T-helper 2 cell treated with Interferon-gamma antibody and Interleukin-4, amounts not matched to agents 100 ng/mL and 5 ng/mL, for 36 hours (primary cell): ENCODE measurements around the gene CDK7. TPM values are rescaled to one million over a fixed set of nuclear protein-coding genes. Genes with fewer than 3 reads are reported as not detected.

Experiments
- intact Hi-C: fragments of 100-400 bp; cut with micrococcal nuclease; formaldehyde crosslinking; loops from one replicate; pipeline ENCODE4 v1.15.1; 2023
- total RNA-seq: library from RNA; stranded (reverse); gene quantifications from 2 replicates; pipeline ENCODE4 v1.2.3, GENCODE V29; 2022

The CDK7 gene
- total RNA-seq, 1 donor from 2014 or later = 27.7 TPM

DNA sequence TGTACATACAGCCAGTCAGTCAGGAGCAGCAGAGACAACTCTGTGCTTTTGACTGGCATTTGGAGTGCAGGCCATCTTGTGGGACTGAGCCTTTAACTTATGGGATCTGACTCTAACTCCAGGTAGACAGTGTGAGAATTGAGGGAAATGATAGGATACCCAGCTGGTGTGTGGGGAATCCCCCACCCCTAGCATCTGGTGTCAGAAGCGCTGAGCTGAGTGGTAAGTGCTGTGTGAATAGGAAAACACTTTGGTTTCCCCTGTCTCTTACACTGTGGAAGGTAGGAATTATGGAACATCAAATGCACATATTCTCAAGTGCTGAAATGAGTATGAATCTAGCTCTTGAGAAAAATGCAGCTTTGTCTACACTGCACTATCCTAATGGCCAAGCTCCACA lies 54.0 kb downstream of the CDK7 start:
- intact Hi-C loops = no loop called here

DNA sequence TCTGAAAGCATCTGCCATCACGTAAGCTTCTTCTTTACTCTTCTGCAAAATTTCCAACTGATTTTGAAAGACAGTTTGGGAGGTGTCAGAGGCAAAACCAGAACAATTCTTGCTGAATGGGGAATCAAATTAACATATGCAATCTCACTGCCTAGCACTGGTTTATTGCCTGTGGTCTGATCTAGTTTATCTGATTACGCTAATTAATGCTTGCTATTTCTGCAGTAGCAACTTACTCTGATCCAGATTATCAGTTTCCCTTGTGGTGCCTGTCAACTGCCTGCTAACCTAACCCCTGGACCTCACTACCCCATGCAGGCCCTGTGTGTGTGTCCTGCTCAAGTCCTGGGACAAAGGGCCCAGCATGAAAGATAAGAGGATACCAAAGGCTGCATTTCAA lies 57.6 kb downstream of the CDK7 start:
- intact Hi-C loops = no loop called here

DNA sequence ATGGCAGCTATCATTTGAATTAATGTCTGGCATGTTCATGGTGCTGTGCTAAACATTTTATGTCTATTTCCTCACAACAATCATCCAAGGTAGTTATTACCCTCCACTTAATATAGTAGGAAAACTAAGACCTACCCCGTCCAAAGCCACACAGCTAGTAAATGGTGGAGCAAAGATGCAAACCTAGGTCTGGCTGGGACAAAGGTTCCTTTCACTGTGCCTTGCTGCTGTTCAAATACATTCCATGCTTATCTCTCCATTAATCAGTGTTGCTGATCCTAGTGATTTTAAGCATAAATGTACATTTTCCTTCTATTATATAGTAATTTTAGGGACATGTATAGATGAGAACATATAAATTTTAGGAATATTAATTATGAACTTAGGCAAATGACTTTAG lies 59.2 kb downstream of the CDK7 start:
- intact Hi-C loops = no loop called here

DNA sequence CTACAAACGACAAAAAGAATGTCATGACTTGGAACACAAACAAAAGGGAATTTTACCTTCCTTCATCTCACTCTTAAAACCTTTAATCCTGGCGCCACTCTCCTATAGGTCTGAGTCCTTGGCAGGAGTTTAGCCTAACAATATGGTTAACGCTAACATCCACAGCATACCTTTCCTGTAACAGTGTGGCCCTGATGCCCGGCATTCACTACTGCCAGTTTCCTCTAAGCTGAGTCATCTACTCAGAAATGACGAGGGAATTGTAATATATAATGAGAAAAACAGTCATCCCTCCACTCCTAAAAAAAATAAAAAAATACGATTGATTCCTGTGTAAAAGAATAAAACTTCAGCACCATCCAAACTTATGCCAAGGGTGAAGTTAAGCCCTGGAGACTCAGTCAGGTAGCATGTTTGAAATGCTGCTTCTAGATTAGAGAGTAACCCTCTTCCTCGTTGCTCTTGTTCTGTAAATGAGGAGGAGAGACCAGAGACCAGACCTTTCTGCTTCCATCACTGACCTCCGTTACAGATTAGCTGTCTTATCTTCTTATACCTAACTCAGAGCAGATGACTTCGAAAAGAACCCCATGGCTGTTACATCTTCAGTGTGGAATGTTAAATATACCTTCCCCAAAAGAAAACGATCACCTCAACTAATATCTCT lies 60.5 kb downstream of the CDK7 start:
- intact Hi-C loops = no loop called here

DNA sequence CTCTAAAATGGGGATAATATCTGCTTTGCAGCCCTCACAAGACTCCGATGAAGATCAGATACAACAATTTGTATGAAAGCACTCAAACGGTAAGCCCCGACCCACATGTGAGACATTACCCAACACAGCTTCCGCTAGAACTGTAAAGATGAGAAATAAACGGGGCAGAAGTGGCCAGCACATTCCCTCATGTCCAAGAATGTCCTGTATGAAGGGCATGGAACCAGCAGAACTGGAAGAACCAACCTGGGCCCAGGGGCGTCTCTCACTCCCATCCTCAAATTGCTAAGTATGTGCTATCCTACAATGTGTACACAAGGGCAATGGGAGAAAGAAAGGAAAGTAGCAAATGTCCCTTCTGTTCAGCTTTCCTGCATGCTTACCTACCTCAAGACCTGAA lies 64.9 kb downstream of the CDK7 start:
- intact Hi-C loops = no loop called here

DNA sequence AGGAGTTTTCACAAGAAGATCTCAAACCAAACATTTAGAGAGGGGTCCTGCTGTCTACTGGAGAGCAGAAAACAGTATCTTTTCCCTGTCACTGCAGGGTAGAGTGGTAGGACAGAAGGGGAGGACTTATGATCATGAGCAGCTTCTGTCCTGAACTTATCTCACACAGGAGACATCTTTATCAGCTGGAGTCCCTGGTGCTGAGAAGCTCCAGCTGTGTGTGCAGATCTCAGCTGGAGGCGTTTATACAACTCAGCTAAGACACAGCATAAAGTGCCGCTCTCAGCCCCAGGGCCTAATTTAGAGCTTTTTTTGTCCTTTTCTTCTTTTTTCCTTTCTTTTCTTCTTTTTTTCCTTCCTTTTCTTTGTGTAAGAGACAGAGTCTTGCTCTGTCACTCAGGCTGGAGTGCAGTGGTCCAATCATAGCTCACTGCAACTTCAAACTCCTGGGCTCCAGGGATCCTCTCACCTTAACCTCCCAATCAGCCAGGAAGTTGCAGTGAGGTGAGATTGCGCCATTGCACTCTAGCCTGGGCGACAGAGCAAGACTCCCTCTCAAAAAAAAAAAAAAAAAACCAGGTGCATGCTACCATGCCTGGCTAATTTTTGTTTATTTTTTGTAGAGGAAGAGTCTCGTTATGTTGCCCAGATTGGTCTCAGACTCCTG lies 66.0 kb downstream of the CDK7 start:
- intact Hi-C loops = no loop called here

DNA sequence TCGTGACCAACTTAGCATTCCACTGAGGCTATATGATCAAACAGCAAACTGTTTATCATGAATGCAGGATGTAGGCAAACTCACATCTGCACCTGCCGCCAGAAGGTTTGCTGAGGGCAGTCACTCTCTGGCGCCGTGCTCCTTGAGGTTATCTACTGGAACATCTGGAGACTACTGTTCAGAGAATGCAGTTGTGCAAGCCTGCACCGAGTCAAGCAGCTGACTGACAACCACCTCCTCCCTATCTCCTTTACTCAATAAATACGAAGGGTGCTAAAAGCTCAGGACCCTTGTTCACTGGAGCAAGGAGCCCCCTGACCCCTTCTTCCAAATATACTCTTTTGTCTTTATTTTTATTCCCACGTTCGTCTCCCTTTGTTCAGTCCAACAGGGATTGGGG lies 70.8 kb downstream of the CDK7 start:
- intact Hi-C loops = no loop called here

DNA sequence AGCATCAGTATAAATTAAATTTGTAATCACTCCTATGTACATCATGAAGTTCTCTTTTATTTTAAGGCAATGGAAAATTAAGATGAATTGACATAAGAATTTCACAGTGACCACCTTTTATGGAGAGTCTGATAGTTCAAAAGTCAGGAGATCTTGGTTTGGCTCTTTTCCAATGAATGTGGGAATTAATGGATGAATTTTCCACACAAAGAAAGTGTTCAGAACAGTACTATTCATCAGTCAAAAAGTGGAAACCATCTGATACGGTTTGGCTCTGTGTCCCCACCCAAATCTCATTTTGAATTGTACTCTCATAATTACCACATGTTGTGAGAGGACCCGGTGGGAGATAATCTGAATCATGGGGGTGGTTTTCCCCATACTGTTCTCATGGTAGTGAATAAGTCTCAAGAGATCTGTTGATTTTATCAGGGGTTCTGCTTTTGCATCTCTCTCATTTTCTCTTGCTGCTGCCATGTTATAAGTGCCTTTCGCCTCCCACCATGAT lies 73.4 kb downstream of the CDK7 start:
- intact Hi-C loops = no loop called here

DNA sequence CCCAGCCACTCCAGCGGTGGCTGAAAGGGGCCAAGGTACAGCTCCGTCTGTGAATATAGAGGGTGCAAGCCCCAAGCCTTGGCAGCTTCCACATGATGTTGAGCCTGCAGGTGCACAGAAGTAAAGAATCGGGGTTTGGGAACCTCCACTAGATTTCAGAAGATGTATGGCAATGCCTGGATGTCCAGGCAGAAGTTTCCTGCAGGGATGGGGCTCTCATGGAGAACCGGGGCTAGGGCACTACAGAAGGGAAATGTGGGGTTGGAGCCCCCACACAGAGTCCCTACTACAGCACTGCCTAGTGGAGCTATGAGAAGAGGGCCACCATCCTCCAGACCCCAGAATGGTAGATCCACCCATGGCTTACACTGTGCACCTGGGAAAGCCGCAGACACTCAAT lies 74.7 kb downstream of the CDK7 start:
- intact Hi-C loops = no loop called here

DNA sequence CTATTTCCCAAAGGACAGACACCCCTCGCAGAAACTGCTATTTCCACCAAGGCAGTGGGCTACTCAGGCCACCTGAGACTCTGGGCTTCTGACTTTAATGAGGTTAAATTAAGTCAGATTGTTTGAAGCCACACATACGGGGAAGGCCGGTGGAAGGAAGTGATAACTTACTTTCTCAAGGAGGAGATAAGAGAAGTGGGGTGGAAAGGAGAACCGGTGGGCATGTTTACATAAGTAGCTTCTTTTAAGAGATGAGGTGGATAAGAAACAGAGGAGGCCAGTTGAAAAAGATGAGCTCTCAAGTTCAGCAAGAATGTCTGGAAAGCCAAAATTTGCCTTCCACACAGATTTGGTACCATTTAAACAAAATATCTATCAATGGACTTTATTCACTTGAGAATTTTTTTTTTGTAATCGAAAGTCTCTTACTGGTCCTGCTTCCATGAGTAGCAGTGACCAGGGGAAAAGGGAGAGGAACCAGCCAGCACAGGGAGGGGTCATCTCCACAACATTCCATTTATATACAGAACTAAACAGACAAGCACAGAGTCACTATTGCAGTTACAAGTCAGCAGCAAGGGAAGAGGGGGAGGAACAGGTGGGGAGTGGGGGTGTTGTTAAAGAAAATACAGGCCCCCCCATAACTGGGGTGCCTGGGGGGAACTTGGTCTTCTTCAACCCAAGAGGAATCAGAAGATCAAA lies 77.9 kb downstream of the CDK7 start:
- intact Hi-C loops = no loop called here

DNA sequence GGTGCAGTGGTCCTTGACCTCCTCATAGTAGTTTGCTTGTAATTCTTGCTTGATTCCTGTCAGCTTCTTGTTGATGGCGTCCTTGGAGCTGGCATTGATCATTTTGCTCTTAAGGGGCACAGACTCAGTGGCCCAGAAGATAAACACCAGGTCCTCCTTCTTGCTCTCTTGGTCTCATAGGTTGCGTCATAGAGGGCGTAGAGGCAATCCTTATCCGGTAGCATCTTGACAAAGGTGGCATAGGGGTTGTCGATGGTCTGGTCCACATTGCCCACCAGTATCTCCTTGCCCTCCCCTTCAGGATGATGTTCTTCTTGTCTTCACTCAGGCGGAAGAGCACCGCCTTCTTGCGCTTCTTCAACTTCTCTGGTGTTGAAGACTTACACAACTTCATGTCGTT lies 78.7 kb downstream of the CDK7 start:
- intact Hi-C loops = no loop called here

DNA sequence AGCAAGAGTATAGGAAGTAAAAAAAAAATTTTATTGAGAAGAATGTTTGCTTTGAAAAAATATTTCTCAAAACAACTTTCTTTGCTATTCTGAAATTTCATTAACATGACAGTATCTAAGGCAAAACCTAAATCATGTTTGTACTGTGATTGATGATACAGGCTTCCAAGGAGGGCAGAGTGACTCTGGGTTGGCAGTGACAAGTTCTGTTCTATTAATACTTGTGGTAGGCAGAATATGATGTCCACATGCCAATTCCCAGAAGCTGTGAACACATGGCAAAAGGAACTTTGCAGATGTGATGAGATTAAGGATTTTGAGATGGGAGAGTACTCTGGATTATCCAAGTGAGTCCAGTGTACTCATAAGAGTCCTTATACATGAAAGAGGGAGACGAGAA lies 81.3 kb downstream of the CDK7 start:
- intact Hi-C loops = no loop called here

DNA sequence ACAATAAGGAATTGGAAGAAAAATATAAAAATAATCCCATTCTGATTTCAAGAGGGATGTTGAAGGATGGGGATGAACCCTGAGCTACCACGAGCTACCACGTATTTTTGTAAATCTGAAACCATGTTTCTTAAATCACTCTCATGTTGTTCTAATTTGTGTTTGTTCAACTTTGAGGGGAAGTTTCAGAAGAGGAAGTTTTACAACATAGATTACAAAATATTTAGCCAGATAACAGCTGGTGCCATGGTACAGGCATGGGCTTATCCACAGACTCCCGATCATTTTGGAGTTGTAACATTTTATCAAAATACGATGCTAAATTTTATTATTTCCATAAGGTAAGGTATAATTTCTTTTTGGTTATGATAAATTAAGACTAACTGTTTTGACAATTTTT lies 82.7 kb downstream of the CDK7 start:
- intact Hi-C loops = no loop called here

DNA sequence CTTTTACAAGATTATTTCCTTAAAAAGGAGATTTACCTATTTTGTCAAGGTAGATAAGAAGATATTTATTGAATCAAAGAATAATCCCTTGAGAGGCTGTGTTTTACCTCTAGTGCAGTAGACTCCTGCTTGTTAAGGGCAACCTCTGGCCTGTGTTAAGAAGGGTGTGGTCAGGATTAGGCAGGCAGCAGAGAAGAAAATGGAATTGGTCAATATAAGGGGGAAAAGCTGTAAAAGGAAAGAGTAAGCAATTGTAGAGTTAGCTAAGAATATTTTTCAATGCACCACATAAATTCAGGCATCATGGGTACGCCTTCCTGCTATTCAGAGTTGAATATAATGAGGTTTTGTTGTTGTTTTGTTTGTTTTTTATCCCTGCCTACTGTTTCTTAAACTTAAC lies 91.7 kb downstream of the CDK7 start:
- intact Hi-C loops = no loop called here

Other genes with a start within 250 kb of the CDK7 start
- 42.9 and 45.8 TPM in 2 replicates for gene SLC30A5, start 140.9 kb upstream of the CDK7 start, total RNA-seq
- 163 and 164 TPM in 2 replicates for gene CCNB1, start 67.7 kb upstream of the CDK7 start, total RNA-seq
- gene CENPH, start 45.3 kb upstream of the CDK7 start, total RNA-seq = 30.6 and 34.4 TPM in 2 replicates
- gene CCDC125, start 97.9 kb downstream of the CDK7 start, total RNA-seq = 9.0 and 9.5 TPM in 2 replicates
- gene AK6, start 134.6 kb downstream of the CDK7 start, total RNA-seq = 41.1 and 42.0 TPM in 2 replicates
- gene TAF9, start 134.6 kb downstream of the CDK7 start, total RNA-seq = 53.6 and 55.2 TPM in 2 replicates
- 22.4 and 25.0 TPM in 2 replicates for gene RAD17, start 134.9 kb downstream of the CDK7 start, total RNA-seq
- 0.16 and 0.20 TPM in 2 replicates for gene MARVELD2, start 180.2 kb downstream of the CDK7 start, total RNA-seq